HG03378 (cell line): ENCODE measurements around the gene PFDN4.

ENCODE experiments used
- ATAC-seq: cut with Tn5 transposase; IDR thresholded peaks from one replicate; pipeline ENCODE4 v1.9.1; 2021; ENCODE audit warnings: mild to moderate bottlenecking, moderate library complexity; ENCODE audit not compliant: unreplicated experiment

PFDN4 gene

GRCh38 chr20:54173653-54174456, 34.0 kb upstream of the PFDN4 start, which contains the start of gene CYP24A1:
CYP24A1 (minus strand) TSS chr20:54173986; CDS start chr20:54173579, 407 bp downstream.
- no peak for ATAC-seq

GRCh38 chr20:54174457-54175175, 33.3 kb upstream of the PFDN4 start:
- ATAC-seq: no peak

- no peak for ATAC-seq
Observed at GRCh38 chr20:54176610-54177009, 31.3 kb upstream of the PFDN4 start.

GRCh38 chr20:54177378-54177777, 30.5 kb upstream of the PFDN4 start:
- ATAC-seq: no peak

- no peak for ATAC-seq
Observed at GRCh38 chr20:54178256-54178655, 29.6 kb upstream of the PFDN4 start.

GRCh38 chr20:54179946-54180345, 27.9 kb upstream of the PFDN4 start:
- ATAC-seq: no peak

- no peak for ATAC-seq
Observed at GRCh38 chr20:54180931-54181330, 27.0 kb upstream of the PFDN4 start.

- no peak for ATAC-seq
Observed at GRCh38 chr20:54184071-54184470, 23.8 kb upstream of the PFDN4 start.

- ATAC-seq: no peak
Observed at GRCh38 chr20:54184904-54185626, 22.8 kb upstream of the PFDN4 start.

GRCh38 chr20:54188132-54188849, 19.6 kb upstream of the PFDN4 start:
- ATAC-seq: no peak

- no peak for ATAC-seq
Observed at GRCh38 chr20:54189630-54190029, 18.3 kb upstream of the PFDN4 start.

- ATAC-seq: no peak
Observed at GRCh38 chr20:54190217-54190616, 17.7 kb upstream of the PFDN4 start.

- ATAC-seq: no peak
Observed at GRCh38 chr20:54193817-54194216, 14.1 kb upstream of the PFDN4 start.

GRCh38 chr20:54194724-54195438, 13.0 kb upstream of the PFDN4 start:
- no peak for ATAC-seq

GRCh38 chr20:54195483-54196472, 12.1 kb upstream of the PFDN4 start:
- ATAC-seq: peak; percentile 50

- no peak for ATAC-seq
Observed at GRCh38 chr20:54197621-54198604, 10.0 kb upstream of the PFDN4 start.

GRCh38 chr20:54199283-54199682, 8.6 kb upstream of the PFDN4 start:
- ATAC-seq: no peak

GRCh38 chr20:54199721-54200176, 8.1 kb upstream of the PFDN4 start:
- peak; percentile 51 for ATAC-seq
